Tibial nerve (tissue), 3 donors: ENCODE data around the gene IMPG2.

Source experiments
- POLR2A ChIP-seq, 2 donors: fragments of 450-650 bp; IDR thresholded peaks; one replicate each; pipeline ENCODE4 v1.6.1; 2017; ENCODE audit warnings: antibody characterized with exemption in 2 of 2, mild to moderate bottlenecking in 2 of 2, moderate library complexity in 2 of 2
- TF ChIP-seq, protein P1 (sequence below), 5 experiments: fragments of 200-600 bp in 3 of 5; fragments of 450-650 bp in 2 of 5; sonication (generic) in 3 of 5; IDR thresholded peaks; one replicate each; pipeline ENCODE4 v1.5.1; 2016 to 2019; ENCODE audit warnings: antibody characterized with exemption in 5 of 5, mild to moderate bottlenecking in 3 of 5, moderate library complexity in 2 of 5

DNA sequence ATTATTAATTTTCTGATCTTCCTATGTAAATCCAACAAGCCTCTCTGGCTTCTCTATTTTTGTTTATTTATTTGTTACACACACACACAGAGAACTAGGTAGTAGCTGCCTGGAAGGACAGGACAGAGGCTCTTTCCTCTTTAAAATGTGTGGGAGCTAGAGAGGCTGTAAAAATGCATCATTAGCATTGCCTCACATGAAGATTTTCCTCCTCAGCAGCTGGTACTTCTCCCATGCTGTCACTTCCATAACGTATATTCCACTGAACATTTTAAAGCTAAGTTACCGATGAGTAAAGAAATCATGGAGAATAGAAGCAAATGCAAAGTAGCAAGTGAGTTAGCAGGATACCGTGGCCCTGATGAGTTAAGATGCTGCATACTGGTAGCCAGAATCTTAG lies 63.9 kb downstream of the IMPG2 start:
- TF ChIP-seq, protein P1, sequence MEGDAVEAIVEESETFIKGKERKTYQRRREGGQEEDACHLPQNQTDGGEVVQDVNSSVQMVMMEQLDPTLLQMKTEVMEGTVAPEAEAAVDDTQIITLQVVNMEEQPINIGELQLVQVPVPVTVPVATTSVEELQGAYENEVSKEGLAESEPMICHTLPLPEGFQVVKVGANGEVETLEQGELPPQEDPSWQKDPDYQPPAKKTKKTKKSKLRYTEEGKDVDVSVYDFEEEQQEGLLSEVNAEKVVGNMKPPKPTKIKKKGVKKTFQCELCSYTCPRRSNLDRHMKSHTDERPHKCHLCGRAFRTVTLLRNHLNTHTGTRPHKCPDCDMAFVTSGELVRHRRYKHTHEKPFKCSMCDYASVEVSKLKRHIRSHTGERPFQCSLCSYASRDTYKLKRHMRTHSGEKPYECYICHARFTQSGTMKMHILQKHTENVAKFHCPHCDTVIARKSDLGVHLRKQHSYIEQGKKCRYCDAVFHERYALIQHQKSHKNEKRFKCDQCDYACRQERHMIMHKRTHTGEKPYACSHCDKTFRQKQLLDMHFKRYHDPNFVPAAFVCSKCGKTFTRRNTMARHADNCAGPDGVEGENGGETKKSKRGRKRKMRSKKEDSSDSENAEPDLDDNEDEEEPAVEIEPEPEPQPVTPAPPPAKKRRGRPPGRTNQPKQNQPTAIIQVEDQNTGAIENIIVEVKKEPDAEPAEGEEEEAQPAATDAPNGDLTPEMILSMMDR (IDR thresholded peaks at IDR 0.05), result no peak
- no peak for TF ChIP-seq POLR2A (IDR thresholded peaks at IDR 0.05)
